ENCODE measurements around the gene OR6S1.

The OR6S1 gene, protein sequence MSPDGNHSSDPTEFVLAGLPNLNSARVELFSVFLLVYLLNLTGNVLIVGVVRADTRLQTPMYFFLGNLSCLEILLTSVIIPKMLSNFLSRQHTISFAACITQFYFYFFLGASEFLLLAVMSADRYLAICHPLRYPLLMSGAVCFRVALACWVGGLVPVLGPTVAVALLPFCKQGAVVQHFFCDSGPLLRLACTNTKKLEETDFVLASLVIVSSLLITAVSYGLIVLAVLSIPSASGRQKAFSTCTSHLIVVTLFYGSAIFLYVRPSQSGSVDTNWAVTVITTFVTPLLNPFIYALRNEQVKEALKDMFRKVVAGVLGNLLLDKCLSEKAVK

DNA sequence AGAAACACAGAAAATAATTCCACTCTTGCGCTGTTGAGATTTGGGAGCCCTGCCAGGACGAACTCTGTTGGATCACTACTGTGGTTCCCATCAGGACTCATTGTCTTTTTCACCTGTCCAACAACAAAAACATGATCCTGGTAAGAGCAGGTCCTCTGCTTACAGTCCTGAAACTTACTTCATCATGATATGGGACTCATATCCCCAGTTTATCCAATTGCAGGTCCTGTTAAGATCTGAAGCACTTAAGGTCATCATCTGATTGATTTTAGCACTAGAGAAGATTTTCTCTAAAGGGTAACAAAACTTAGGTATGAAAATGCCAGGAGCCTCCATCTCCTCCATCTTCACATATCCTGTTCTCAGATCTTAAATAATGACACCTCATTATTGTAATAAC lies at the start of gene OR6S1:
OR6S1 (minus strand) TSS at position 101 of the 400 bp plus-strand sequence; CDS start at position 101, 0 bp downstream.
- no peak for DNase-seq (ENCODE audit: low read depth in 2 of 2)

DNA sequence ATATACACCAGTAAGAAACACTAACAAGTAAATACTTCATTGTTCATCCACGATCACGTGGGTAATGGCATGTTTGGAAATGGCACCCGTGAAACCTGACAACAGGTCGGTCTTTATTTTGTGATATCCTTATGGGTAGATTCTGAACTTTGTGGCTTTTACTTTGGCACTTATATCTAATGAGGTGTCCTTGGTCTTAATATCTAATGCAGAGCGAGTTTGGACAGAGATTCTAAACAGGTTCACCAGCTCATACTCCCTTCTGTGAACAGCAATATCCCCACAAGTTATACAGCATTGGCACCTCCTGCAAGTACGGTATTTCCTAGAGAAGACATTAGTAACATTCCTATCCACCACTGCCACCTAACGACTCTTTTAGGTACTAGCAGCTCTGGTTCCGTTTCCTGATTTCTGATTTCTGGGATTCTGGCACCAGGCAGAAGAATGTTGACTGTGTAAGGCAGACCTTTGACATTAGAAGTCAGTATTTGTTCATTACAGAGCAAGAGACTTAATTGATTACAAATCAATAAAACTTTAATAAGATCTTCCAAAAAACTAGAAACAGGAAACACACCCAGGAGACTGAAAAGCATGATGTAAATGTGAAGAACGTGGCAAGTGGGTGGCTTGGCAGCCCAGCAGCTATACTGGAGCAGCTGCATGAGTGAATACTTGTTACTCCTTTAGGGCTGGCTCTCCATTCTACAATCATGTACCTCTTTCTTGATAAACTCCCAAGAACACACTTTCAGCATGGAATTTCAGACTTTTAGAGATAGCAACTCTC lies 49.6 kb upstream of the OR6S1 start:
- DNase-seq (ENCODE audit: low read depth in 2 of 2): no peak

DNA sequence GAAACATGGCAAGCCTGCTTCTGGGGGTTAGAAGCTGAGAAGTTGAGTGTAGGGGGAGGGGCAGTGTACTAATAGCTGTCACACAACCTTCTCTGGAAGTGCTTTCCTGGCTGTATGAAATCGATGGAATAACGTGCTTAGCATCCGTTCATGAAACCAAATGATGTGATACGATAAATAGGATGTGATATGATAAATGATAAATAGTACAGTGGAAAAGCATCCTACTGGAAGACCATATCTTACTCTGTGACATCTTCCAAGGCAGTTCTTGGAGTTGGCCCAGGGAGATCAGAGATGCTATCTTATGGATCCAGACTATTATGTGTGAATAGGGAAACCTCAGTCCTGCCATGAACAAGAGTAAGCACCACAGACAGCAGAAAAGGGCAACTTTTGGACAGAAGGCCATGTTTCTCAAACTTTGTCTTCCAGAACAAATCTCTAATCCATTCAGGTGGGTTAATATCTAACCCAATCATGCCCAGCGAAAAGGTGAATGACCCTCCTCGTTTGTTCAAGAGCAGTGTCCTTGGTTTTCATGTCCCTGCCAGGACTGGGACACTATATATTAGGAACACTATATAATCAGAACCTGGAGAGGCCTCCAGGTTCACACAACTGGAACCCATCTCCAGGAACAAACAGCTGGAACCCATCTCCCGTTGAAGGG lies 46.8 kb upstream of the OR6S1 start, which contains the start of gene ANG:
ANG (plus strand) TSS at position 598 of the 673 bp plus-strand sequence. CDS start 4,801 bp downstream, outside the sequence.
- no peak for DNase-seq (ENCODE audit: low read depth in 2 of 2)

DNA sequence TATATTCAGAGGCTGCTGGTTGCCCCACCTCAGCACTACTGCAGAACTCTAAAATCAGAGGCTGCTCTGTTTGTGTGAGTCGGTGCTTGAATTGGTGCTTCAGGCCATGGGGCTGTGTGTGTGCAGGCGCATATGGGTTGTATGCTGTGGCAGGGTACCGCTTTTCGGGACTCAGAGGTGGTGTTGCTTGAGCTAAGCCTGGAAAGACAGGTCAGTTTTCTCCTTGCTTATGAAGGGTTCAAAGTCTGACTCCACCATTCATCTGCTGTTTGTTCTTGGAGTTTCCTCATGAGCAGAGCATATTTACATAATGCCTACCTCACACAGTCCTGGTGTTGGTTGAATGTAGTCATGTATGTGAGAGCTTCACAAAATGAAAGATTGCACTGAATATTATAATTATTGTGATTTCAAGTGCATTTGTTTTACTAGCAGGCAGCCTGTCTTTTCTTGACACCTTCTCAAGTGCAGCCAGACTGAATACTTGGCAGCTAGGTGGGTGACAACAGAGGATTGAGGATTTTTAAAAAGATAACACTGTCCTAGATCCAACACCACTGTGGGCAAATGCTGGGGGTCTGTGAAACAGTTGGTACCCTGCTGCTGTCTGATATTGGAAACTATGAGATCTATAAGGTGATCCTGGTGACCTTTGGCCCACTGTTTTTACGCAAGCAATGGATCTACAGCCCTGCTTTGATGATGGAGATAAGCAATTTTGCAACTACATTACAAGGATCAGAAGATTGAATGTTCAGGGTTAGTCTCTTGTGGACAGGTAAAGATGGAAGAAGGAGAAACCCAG lies 46.1 kb upstream of the OR6S1 start:
- no peak for DNase-seq (ENCODE audit: low read depth in 2 of 2)

DNA sequence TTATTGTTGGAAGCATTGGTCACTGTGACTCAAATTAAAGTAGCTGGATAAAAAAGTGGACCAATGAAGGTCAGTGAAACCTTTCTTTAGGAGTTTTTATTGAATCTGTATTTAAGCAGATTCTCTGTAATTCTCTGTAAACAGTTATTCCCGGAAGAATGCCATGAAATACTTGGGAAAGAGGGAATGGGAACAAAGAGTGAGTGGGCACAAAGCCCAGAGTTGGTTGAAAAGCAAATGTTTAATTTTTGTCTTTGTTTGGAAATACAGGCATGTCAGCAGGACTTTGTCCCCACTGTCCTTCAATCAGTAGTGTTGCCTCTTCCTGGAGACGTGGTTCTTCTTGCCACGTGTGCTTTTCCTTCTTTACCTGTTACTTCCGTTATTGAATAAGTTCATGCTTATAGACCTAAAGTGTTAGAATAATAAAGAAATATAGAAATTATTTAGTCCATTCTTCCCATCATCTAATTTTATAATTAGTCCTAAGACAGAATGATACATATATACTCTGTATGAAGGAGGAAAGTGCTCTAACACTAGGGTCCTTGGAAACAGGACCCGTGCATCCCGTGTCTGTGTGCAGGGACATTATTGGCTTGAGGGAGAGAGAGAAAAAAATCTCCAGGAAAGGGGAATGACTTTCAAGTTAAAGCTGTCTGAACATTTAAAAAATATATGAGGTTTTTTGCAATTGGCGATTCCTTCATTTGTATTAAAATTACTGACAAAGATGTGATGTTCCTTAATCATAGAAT lies 45.1 kb upstream of the OR6S1 start:
- DNase-seq (ENCODE audit: low read depth in 2 of 2): no peak

DNA sequence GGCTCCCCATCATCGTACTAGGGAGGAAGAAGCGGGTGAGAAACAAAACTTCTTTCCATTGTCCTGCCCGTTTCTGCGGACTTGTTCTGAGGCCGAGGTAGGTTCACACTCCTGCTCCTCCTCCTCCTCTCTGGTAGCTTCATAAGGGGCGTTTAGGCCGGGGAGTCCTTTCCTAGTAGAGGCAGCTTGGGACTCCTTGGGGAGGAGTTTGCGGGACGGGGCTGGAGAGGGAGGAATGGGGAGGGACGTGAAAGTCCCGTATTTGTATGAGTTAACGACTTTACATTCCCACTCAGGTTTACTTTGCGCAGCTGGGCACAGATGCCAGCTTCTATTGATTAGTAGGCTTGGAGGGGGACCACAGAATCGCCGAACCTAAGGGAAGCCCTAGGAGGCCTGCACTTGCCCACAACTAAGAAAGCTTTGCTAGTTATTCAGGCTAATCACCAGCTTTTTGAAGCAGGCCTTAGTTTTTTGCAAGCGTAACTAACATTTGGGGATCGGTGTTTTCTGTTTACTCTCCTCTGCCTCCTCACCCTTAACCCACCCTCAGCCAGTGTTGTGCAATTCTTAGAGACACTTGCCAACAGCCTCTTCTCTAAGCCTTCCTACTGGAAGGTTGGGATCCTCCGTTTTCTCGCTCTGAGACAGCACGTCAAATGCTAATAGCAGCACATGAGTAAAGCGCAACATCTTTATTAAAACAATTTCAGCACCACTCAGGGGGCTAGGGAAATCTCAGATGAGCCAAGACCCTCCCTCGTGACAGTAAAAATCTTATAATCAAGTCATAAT lies 43.4 kb upstream of the OR6S1 start:
- DNase-seq (ENCODE audit: low read depth in 2 of 2): no peak

DNA sequence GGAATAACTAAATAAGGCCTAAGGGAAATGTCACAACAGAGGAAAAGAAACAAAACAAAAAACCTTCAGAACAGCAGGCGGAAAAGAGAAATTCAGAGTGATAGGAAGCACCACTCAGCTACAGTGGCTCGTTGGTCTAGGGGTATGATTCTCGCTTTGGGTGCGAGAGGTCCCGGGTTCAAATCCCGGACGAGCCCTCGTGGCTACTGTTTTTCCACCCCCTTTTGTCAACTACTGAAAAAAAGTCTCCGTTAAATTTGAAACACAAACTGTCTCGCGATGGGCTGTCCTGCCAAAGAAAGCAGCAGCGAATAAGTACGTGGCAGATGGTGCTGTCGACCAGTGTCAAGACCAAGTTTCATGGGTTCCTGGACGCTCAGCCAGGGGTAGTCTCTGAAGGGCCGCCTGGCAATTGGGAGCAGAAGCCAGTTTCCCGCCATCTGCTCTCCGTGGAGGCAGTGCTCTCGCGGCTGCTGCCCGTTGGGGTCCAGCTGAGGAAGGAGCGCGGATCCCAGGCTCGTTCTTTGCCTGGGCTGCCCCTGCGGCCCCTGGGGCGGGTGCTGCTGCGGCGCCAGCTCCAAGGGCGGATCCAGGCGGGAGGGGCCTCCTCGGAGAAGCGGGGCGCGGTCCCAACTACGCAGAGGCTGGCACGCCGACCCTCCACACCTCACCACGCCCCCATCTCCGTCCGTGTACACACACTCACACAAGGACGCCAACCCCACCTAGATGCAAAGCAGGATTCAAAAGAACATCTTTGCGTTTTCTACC lies 42.6 kb upstream of the OR6S1 start, which contains the start of gene RNASE4:
RNASE4 (plus strand) TSS at position 670 of the 771 bp plus-strand sequence. CDS start 14,812 bp downstream, outside the sequence.
- peak; percentile 73 to 80 for DNase-seq (ENCODE audit: low read depth in 2 of 2)

DNA sequence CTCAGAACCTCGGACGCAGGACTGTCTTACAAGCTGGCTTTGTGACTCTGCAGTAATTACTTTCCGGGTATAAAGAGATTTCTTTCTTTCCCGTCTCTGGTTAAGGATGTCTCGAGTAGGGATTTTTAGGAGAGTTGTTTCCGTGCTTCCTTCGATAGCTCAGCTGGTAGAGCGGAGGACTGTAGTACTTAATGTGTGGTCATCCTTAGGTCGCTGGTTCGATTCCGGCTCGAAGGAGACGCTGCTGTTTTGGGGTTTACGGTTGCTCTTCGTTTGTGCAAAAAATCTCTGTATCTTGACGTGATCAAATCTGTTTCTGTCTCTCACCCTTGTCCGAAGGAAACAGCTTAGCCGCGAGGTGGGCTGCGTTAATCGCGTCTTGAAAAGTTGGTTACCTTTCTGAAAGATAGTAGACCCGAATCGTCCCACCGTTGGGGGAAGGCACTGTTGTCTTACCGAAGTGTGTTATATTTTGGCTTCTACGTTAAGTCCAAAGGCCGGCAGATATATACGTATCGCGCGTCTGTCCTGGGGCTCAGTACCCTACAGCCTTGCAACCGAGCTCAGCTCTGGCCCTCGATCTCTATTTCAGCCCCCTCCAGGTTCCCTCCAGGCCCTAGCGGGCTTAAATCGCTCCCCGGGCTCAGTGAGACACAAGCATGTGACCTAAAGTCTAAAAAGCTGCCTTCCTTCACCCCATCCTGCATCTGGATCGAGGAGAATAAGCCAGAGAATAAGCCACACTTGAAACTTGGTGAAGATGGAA lies 41.8 kb upstream of the OR6S1 start:
- peak; percentile 83 to 86 for DNase-seq (ENCODE audit: low read depth in 2 of 2)

DNA sequence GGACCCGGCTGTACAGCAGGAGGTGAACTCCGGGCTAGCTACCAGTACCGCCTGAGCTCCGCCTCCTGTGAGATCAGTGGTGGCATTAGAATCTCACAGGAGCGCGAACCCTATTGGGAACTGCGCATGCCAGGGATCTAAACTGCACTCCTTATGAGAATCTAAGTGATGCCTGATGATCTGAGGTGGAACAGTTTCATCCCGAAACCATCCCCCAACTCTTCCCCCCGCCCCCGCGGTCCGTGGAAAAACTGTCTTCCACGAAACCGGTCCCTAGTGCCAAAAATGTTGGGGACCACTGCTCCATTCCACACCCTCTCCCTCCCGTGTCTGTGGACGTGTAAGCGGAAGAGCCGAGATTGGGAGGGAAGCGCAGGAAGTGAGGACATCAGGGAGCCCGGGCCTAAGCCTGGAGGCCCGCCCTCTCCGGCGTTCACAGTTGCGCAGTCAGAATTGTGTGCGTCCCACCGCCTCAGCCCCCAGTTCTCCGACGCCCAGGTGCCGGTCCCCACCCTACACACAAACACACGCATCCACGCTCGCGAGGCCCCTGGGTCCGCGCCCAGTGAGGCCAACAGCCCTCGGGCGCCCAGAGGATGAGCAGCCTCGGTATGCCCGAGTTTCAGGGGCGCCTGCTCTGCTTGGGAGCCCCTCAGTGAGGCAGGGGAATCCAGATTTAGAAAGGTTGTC lies 41.1 kb upstream of the OR6S1 start:
- DNase-seq (ENCODE audit: low read depth in 2 of 2): peak; percentile 79 to 85

DNA sequence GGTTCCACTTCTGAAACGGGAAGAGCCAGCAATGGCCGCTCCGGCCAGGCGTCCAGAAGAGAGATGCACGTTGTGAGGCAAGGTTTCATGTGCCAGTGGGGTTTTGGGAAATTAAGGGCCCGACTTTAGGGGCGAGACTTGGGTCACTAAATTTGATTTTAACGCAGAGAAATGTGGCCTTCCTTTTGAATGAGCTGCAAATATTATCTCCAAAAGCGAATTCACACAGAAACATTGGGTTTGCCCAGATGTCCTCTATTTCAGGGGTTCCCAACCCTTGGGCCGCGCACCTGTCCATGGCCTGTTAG lies 40.6 kb upstream of the OR6S1 start:
- DNase-seq (ENCODE audit: low read depth in 2 of 2): no peak

DNA sequence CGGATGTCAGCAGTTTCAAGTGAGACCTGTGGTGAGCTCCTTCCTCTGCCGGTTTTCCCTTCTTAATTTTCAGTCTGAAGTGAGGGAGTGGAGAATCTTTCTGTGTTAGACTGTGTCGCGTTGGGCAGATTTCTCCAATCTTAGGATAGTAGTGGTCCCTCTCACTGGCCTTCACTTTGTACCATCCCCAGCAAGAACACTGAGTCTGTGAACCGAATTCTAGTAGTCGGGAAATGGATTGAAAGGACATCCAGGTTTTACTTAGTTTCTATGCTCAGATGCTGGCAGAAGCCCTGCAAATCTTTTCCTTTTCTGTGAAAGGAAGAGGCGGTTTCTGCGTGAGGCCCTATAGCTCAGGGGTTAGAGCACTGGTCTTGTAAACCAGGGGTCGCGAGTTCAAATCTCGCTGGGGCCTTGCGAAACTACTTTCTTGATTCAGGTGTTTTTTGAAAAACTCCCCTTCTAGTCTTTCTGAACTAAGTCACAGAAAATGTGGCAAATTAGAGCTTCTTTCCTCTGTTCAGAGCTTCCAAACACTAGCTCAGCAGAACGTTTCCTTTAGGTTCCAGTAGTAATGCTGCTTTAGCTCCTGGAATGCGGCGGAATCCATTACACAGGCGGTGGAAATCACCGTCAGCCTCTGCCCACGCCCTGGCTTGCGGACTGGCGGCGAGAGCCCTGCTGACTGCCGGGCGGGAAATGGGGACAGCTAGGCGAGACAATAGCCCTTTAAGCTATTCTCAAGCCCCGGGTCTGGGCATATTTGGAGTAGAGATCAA lies 40.0 kb upstream of the OR6S1 start:
- DNase-seq (ENCODE audit: low read depth in 2 of 2): peak; percentile 76 to 78

DNA sequence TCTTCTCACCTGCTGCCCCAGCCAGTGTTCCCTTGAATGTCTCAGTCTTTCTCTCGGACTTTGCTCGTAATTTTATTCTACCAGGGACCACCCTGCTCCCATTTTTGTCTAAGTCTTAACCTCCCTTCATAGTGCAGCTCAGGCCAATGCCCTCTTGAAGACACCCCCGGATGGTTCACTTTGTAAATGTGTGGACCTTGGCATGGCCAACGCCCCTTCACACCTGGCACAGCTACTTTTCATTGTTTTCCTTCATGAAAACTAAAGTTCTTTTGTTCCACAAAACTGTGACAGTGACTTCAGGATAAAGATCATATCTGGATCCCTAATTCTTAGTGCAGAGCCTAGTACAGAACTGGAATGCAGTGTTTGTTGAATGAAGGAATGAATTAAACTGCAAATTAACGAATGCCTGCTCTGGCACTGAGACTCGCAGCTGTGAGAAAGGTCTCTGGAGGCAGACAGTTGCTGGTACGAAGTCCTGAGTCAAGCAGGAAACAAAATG lies 39.4 kb upstream of the OR6S1 start:
- DNase-seq (ENCODE audit: low read depth in 2 of 2): no peak

DNA sequence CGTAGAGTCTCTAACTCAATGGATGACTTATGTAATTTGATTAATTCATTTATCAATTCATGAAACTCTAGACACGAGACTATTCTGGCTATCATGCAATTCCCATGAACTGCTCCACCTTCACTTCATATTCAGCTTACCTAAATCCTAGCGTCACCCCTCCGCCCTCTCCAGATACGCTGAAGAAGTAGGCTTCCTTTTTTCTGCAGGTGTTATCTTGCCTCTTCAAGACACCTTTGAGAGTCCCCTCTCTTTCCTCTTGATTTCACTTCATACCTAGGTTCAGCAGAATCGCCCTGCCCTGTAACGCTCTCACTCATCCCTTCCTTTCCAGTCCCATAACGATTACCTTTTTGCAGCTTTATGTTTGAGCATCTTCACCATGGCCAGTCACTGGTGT lies 38.9 kb upstream of the OR6S1 start:
- no peak for DNase-seq (ENCODE audit: low read depth in 2 of 2)

DNA sequence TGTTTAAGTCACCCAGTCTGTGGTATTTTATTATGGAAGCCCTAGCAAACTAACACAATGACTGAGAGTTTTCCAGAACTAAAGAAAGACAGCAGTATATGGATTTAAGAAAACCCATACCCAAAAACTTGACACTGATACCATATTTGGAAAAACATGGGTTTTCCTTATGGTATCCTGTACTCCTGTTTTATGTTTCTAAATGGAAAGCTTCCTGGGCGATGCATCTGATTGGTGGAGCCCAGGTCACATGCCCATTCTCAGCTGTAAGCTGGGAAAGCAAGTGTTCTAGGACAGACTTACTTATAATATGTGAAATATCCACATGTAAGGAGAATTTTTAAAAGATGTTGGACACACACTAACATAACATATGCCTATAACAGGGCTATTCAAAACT lies 38.4 kb upstream of the OR6S1 start:
- DNase-seq (ENCODE audit: low read depth in 2 of 2): no peak

DNA sequence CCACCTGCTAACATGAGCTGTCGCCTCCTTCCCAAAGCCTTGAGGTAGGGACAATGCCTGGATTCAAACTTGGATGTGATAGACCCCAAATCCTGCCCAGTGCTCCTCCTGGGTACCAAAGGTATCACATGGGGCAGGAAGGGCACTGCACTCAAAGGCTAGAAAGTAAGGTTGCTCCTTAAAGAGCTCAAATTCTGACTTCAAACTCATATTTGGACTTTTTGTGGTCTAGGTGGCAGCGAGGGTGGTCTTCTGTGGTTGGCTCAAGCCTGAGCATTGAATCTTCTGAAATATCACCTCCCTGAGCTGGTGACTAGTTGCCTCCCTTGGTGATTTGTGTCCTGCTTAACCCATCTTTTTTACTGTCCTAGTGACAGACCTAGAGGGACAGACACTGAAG lies 34.6 kb upstream of the OR6S1 start:
- DNase-seq (ENCODE audit: low read depth in 2 of 2): no peak

DNA sequence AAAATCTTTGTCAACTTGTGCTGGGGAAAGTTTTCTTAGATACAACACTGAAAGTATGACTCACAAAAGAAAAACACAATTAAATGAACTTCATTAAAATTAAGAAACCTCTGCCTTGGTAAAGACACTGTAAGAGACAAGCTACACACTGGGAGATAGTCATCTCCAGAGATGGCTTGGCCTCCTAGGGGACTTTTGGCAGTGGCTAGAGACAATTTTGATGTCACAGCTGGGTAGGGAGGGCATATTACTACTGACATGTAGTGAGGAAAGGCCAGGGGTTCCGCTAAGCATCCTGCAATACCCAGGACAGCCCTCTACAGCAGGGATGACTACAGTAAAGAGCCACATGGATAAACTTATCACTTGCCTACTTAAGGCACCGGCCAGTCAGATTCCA lies 34.2 kb upstream of the OR6S1 start:
- DNase-seq (ENCODE audit: low read depth in 2 of 2): no peak
